BLaER1 (cell line): ENCODE measurements around the gene CHN2.

Experiments used
- H3K27ac ChIP-seq: shearing (Covaris generic); formaldehyde crosslinking; 2 replicates; pipeline ENCODE4 v1.8.1; 2022
- H3K27me3 ChIP-seq: shearing (Covaris generic); formaldehyde crosslinking; 2 replicates; pipeline ENCODE4 v1.8.1; 2022
- H3K36me3 ChIP-seq: shearing (Covaris generic); formaldehyde crosslinking; 2 replicates; pipeline ENCODE4 v1.8.1; 2022
- H3K4me1 ChIP-seq: shearing (Covaris generic); formaldehyde crosslinking; 2 replicates; pipeline ENCODE4 v1.8.1; 2022
- H3K4me2 ChIP-seq: shearing (Covaris generic); formaldehyde crosslinking; 2 replicates; pipeline ENCODE4 v1.8.1; 2022
- H3K4me3 ChIP-seq: shearing (Covaris generic); formaldehyde crosslinking; 2 replicates; pipeline ENCODE4 v1.8.1; 2022
- H3K9ac ChIP-seq: shearing (Covaris generic); formaldehyde crosslinking; 2 replicates; pipeline ENCODE4 v1.8.1; 2022
- H3K9me3 ChIP-seq: shearing (Covaris generic); formaldehyde crosslinking; 2 replicates; pipeline ENCODE4 v1.8.1; 2022
- H4K20me1 ChIP-seq: shearing (Covaris generic); formaldehyde crosslinking; 2 replicates; pipeline ENCODE4 v1.8.1; 2022
- Cebpa-rat ChIP-seq: shearing (Covaris generic); IDR thresholded peaks from 2 replicates; pipeline ENCODE4 v1.8.1; 2022

The CHN2 gene

DNA sequence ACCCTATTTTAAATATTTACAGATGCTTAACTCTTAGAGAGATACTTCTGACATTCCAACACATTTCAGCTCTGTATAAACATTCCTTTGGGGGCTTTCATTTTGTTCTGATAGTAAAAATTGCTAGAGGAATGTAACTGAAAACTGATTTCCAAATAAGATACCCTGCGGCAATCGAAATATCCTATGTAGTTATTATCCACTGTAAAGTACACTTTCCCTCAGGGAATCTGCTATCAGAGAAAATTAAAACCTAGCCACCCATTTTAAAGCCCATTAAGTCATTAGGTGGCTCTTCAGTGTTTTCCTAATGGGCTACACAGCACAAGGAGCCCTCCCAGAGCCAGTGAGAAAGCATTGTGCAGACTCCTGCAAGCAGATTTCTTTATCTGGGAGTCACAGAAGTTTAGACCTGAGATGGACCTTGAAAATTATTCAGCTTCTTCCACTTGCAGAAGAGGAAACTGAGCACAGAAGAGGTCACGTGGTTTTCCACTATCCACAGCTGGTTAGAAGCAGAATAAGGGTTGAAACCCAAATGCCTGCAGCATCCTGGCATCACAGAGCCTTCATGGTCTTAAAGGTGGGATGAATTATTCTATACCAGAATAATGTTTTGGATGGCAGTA lies 35.7 kb upstream of the CHN2 start:
- Histone ChIP-seq H3K4me1 (peaks cover 7% of the 10 kb centered on the region), H3K27me3 (no peaks in the 10 kb centered on the region), H3K27ac (no peak overlapping the region), H3K4me2 (no peak overlapping the region), H3K36me3 (no peaks in the 10 kb centered on the region), H4K20me1 (no peaks in the 10 kb centered on the region), H3K9ac (no peak overlapping the region), H3K4me3 (no peak overlapping the region), H3K9me3 (0 out of 2 replicates have a peak, but pooled peaks cover 5% of the 10 kb centered on the region)
- TF ChIP-seq Cebpa-rat: no peak

DNA sequence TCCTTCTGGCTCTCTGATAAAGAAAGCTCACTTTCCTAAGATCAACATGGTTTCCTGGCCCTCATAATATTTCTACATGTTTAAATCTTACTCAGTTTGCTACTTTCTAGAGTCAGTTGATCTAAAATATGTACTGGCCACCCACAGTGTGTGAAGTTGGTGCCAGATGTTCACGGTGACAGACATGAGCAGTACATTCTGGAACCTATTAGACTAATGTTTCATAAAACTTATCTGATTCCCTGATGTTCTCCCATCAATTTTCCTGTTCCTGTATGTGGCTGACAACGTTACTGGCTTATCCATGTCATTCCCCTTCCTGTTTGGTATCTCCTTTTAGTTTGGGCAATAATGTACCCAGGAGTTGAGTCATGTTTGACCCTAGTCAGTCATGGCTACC lies 34.5 kb upstream of the CHN2 start:
- H3K27me3 ChIP-seq: no peaks in the 10 kb centered on the region
- H3K9ac ChIP-seq: no peak overlapping the region
- no peaks in the 10 kb centered on the region for H3K9me3 ChIP-seq
- H3K4me2 ChIP-seq: no peak overlapping the region
- H3K36me3 ChIP-seq: no peaks in the 10 kb centered on the region
- no peak for TF ChIP-seq Cebpa-rat
- H3K4me1 ChIP-seq: peaks cover 7% of the 10 kb centered on the region
- H4K20me1 ChIP-seq: no peaks in the 10 kb centered on the region
- no peak overlapping the region for H3K4me3 ChIP-seq
- H3K27ac ChIP-seq: no peak overlapping the region

GRCh38 chr7:29161231-29161630 lies 33.3 kb upstream of the CHN2 start:
- H3K9me3 ChIP-seq: peaks cover 5% of the 10 kb centered on the region; the same call in 1 of the 2 replicates
- no peaks in the 10 kb centered on the region for H3K36me3 ChIP-seq
- H3K4me2 ChIP-seq: no peak overlapping the region
- no peaks in the 10 kb centered on the region for H3K27me3 ChIP-seq
- H3K9ac ChIP-seq: no peak overlapping the region
- peaks cover 7% of the 10 kb centered on the region for H3K4me1 ChIP-seq
- no peak overlapping the region for H3K4me3 ChIP-seq
- no peaks in the 10 kb centered on the region for H4K20me1 ChIP-seq
- no peak overlapping the region for H3K27ac ChIP-seq
- TF ChIP-seq Cebpa-rat: no peak

DNA sequence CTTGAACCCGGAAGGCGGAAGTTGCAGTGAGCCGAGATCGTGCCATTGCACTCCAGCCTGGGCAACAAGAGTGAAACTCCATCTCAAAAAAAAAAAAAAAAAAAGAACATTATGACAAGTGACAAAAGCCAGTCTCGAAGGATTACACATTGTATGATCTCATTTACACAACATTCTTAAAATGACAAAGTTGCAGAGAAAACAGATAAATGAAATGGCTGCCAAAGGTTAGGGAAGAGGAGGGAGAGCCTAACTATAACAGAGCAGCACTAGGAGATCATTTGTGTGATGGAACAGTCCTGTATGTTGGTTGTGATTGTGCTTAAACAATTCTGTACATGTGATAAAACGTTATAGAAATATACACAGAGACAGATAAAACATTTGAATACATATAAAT lies 32.0 kb upstream of the CHN2 start:
- no peak overlapping the region for H3K9ac ChIP-seq
- peaks cover 5% of the 10 kb centered on the region; the same call in 1 of the 2 replicates for H3K9me3 ChIP-seq
- H3K4me2 ChIP-seq: no peak overlapping the region
- H4K20me1 ChIP-seq: no peaks in the 10 kb centered on the region
- TF ChIP-seq Cebpa-rat: no peak
- H3K4me1 ChIP-seq: no peaks in the 10 kb centered on the region
- no peak overlapping the region for H3K4me3 ChIP-seq
- H3K27ac ChIP-seq: no peak overlapping the region
- H3K27me3 ChIP-seq: no peaks in the 10 kb centered on the region
- H3K36me3 ChIP-seq: no peaks in the 10 kb centered on the region

DNA sequence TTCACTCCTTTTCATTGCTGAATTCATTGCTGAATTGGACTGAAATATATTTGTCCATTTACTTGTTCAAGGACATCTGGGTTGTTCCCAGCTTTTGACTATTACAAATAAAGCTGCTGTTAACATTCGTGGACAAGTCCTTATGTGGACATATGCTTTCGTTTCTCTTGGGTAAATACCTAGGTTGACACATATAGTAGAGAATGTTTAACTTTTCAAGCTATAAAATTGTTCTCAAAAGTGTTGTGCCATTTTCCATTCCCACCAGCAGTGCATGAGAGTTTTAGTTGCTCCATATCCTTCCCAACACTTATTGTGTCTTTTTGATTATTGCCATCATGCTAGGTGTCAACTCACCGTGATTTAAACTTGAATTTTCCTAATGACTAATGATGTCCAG lies 30.7 kb upstream of the CHN2 start:
- H3K27ac ChIP-seq: no peak overlapping the region
- no peaks in the 10 kb centered on the region for H4K20me1 ChIP-seq
- H3K9me3 ChIP-seq: peaks cover 5% of the 10 kb centered on the region; the same call in 1 of the 2 replicates
- H3K4me2 ChIP-seq: no peak overlapping the region
- no peaks in the 10 kb centered on the region for H3K27me3 ChIP-seq
- no peak overlapping the region for H3K9ac ChIP-seq
- H3K4me1 ChIP-seq: no peaks in the 10 kb centered on the region
- no peak overlapping the region for H3K4me3 ChIP-seq
- no peak for TF ChIP-seq Cebpa-rat
- H3K36me3 ChIP-seq: no peaks in the 10 kb centered on the region

DNA sequence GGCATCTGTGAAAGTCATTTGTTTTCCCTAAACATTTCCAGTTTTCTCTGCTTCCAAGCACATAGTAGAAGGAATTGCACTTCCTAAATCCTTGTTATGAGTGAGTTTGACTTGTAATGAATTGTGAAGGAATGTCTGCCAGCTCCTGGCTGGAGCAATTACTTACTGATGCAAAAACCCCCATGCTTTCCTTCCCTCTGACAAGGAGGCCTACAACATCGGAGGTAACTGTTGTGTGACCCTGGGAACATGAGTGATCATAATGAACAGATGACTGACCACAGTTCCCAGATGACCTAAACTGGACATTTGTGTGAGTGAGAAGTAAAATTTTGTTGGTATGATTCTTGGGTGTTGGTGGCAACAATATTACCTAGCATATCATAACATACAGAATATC lies 26.9 kb upstream of the CHN2 start:
- no peaks in the 10 kb centered on the region for H3K4me1 ChIP-seq
- H3K27ac ChIP-seq: no peak overlapping the region
- peaks cover 5% of the 10 kb centered on the region; the same call in 1 of the 2 replicates for H3K9me3 ChIP-seq
- no peak overlapping the region for H3K4me3 ChIP-seq
- TF ChIP-seq Cebpa-rat: no peak
- no peaks in the 10 kb centered on the region for H3K27me3 ChIP-seq
- H3K9ac ChIP-seq: no peak overlapping the region
- H3K4me2 ChIP-seq: no peak overlapping the region
- H4K20me1 ChIP-seq: no peaks in the 10 kb centered on the region
- H3K36me3 ChIP-seq: no peaks in the 10 kb centered on the region

DNA sequence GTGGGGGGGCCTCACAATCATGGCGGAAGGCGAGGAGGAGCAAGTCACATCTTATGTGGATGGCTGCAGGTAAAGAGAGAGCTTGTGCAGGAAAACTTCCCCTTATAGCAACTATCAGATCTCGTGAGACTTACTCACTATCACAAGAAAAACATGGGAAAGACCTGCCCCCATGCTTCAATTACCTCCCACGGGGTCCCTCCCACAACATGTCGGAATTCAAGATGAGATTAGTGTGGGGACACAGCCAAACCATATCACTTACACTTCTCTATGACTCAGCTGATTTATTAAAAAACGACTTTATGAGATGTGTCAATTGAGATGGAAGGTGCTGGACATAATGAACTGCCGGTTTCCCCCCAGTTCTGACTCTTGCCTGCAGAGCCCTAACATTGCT lies 23.8 kb upstream of the CHN2 start:
- no peaks in the 10 kb centered on the region for H4K20me1 ChIP-seq
- H3K36me3 ChIP-seq: no peaks in the 10 kb centered on the region
- TF ChIP-seq Cebpa-rat: no peak
- H3K4me2 ChIP-seq: no peak overlapping the region
- H3K27me3 ChIP-seq: no peaks in the 10 kb centered on the region
- no peak overlapping the region for H3K4me3 ChIP-seq
- H3K27ac ChIP-seq: no peak overlapping the region
- H3K9ac ChIP-seq: no peak overlapping the region
- H3K4me1 ChIP-seq: no peaks in the 10 kb centered on the region
- H3K9me3 ChIP-seq: peaks cover 4% of the 10 kb centered on the region

GRCh38 chr7:29173458-29173857 lies 21.1 kb upstream of the CHN2 start:
- H3K9me3 ChIP-seq: no peaks in the 10 kb centered on the region; the same call in 1 of the 2 replicates
- H3K27me3 ChIP-seq: no peaks in the 10 kb centered on the region
- H3K4me3 ChIP-seq: no peak overlapping the region
- no peaks in the 10 kb centered on the region for H4K20me1 ChIP-seq
- no peak overlapping the region for H3K9ac ChIP-seq
- no peak overlapping the region for H3K27ac ChIP-seq
- no peak overlapping the region for H3K4me2 ChIP-seq
- no peaks in the 10 kb centered on the region for H3K36me3 ChIP-seq
- no peak for TF ChIP-seq Cebpa-rat
- H3K4me1 ChIP-seq: no peaks in the 10 kb centered on the region

- Histone ChIP-seq H3K9me3 (no peaks in the 10 kb centered on the region; the same call in 1 of the 2 replicates), H3K4me2 (0 out of 2 replicates have a peak overlapping the region, but pooled peaks have one; percentile 4), H3K27ac (no peak overlapping the region), H3K4me3 (no peak overlapping the region), H3K36me3 (no peaks in the 10 kb centered on the region), H3K4me1 (no peaks in the 10 kb centered on the region), H3K9ac (no peak overlapping the region), H3K27me3 (no peaks in the 10 kb centered on the region), H4K20me1 (no peaks in the 10 kb centered on the region)
- no peak for TF ChIP-seq Cebpa-rat
Observed at GRCh38 chr7:29177963-29178600, 16.5 kb upstream of the CHN2 start.

- no peaks in the 10 kb centered on the region for H3K36me3 ChIP-seq
- no peaks in the 10 kb centered on the region for H3K27me3 ChIP-seq
- no peaks in the 10 kb centered on the region for H3K4me1 ChIP-seq
- no peak for TF ChIP-seq Cebpa-rat
- no peaks in the 10 kb centered on the region; the same call in 1 of the 2 replicates for H3K9me3 ChIP-seq
- H3K27ac ChIP-seq: no peak overlapping the region
- no peak overlapping the region for H3K9ac ChIP-seq
- no peak overlapping the region for H3K4me2 ChIP-seq
- no peaks in the 10 kb centered on the region for H4K20me1 ChIP-seq
- no peak overlapping the region for H3K4me3 ChIP-seq
Observed at GRCh38 chr7:29179115-29179514, 15.5 kb upstream of the CHN2 start.
